Right lobe of liver (tissue), 6 donors: ENCODE data around the gene STX8. TPM values are rescaled to one million over a fixed set of nuclear protein-coding genes. Genes with fewer than 3 reads are reported as not detected.

Experiments used
- ATAC-seq, 4 donors: fragments of 200-7000 bp; cut with Tn5 transposase; one replicate each; pipeline ENCODE4 v1.9.1; 2020; ENCODE audit warnings: mild to moderate bottlenecking in 4 of 4, moderate library complexity in 4 of 4
- DNase-seq, 3 donors: peaks; one replicate each; pipeline ENCODE4 v3.0.0-alpha.2; 2020
- H3K27ac ChIP-seq, 3 donors: fragments of 200-600 bp; one replicate each; pipeline ENCODE4 v1.8.0; 2022
- H3K27me3 ChIP-seq, 2 donors: fragments of 200-600 bp; one replicate each; pipeline ENCODE4 v1.8.0; 2022
- H3K36me3 ChIP-seq, 4 donors: fragments of 200-600 bp; sonication (generic) in 1 of 4; one replicate each; pipeline versions ENCODE4 v1.5.1 to v1.8.0; 2017 to 2022; ENCODE audit warnings: control low read depth in 1 of 4
- H3K4me1 ChIP-seq, 4 donors: fragments of 200-600 bp; sonication (generic) in 1 of 4; one replicate each; pipeline versions ENCODE4 v1.5.1 to v1.8.0; 2017 to 2022; ENCODE audit warnings: control low read depth in 1 of 4
- H3K4me3 ChIP-seq, 3 donors: fragments of 200-600 bp; one replicate each; pipeline ENCODE4 v1.8.0; 2022
- H3K9me3 ChIP-seq, 4 donors: fragments of 200-600 bp; sonication (generic) in 1 of 4; one replicate each; pipeline versions ENCODE4 v1.5.1 to v1.8.0; 2017 to 2022; ENCODE audit warnings: control low read depth in 1 of 4
- POLR2A ChIP-seq: fragments of 450-650 bp; IDR thresholded peaks from one replicate; pipeline ENCODE4 v1.6.1; 2017; ENCODE audit warnings: antibody characterized with exemption, mild to moderate bottlenecking
- WGBS: methylation state at CpG from one replicate; pipeline ENCODE4 v1.1.6; 2018; ENCODE audit warnings: low coverage, low lambda C conversion rate; ENCODE audit not compliant: insufficient coverage; ENCODE audit errors: missing lambda C conversion rate; 5-methylcytosine and 5-hydroxymethylcytosine counted together
- intact Hi-C, 2 donors: fragments of 100-400 bp; cut with DNase I; formaldehyde crosslinking; loops; one replicate each; pipeline versions ENCODE4 v1.11.2 to v1.14.1; 2022
- total RNA-seq, 6 experiments: library from RNA; depleted of rRNA in 2 of 6; stranded (reverse); fragments of >200 nt in 2 of 6; fragmentation: NEBNext Ultra II Directional in 3 of 6; extraction: Animal tissue kit (Norgen Biotek cat#: 25700) in 3 of 6; gene quantifications; one replicate each; pipeline versions ENCODE4 v1.1.0 to v1.2.4, GENCODE V29; 2016 to 2023
- TF ChIP-seq, protein P1 (sequence below), 4 donors: fragments of 200-600 bp in 3 of 4; fragments of 450-650 bp in 1 of 4; IDR thresholded peaks; one replicate each; pipeline versions ENCODE4 v1.5.1 to v1.8.0; 2016 to 2022; ENCODE audit warnings: antibody characterized with exemption in 4 of 4, mild to moderate bottlenecking in 2 of 4
- donor health status: DM: no; HTN: yes; CAD: no.
- donor health status: DM: no; HTN: no; CAD: no.
- donor health status: DM: no; HTN: no; CAD: no.
- donor health status: DM: no; HTN: yes; CAD: no.
- donor health status: DM: no; HTN: yes; CAD: no.

Gene STX8
- total RNA-seq, 6 experiments from 2014 or later, result 20.6 to 35.3 (median 27.7) TPM

DNA sequence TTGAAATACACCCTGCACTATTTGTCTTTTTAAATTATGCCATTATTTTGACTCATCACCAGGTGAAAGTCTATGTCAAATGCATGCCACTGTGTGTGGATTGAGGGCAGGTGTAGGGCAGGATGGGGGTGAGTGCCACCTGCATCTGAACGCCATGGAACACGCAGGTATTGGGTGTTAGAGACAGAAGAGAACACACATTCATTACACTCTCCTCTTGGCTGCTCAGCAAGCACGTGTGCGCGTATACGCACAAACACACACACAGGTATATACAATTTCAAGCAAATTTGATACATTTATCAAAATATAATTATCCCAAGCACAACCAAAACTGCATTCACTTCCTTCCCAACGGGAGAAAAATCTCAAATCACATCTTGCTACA lies 285.4 kb downstream of the STX8 start:
- Histone ChIP-seq H3K4me1 (peaks cover 0 to 5% (median 0%) of the 10 kb centered on the region in 4 donors), H3K4me3 (no peak overlapping the region), H3K27me3 (no peaks in the 10 kb centered on the region), H3K27ac (no peak overlapping the region), H3K9me3 (no peaks in the 10 kb centered on the region), H3K36me3 (no peaks in the 10 kb centered on the region)
- DNase-seq (no peak), ATAC-seq (no peak)
- TF ChIP-seq POLR2A, result no peak
- TF ChIP-seq, protein P1, sequence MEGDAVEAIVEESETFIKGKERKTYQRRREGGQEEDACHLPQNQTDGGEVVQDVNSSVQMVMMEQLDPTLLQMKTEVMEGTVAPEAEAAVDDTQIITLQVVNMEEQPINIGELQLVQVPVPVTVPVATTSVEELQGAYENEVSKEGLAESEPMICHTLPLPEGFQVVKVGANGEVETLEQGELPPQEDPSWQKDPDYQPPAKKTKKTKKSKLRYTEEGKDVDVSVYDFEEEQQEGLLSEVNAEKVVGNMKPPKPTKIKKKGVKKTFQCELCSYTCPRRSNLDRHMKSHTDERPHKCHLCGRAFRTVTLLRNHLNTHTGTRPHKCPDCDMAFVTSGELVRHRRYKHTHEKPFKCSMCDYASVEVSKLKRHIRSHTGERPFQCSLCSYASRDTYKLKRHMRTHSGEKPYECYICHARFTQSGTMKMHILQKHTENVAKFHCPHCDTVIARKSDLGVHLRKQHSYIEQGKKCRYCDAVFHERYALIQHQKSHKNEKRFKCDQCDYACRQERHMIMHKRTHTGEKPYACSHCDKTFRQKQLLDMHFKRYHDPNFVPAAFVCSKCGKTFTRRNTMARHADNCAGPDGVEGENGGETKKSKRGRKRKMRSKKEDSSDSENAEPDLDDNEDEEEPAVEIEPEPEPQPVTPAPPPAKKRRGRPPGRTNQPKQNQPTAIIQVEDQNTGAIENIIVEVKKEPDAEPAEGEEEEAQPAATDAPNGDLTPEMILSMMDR (IDR thresholded peaks at IDR 0.05), result no peak
- 69% methylated on average over 6 of the region's 7 CpGs for WGBS
- intact Hi-C loops, result loop anchor here in 1 of 2 donors (10.0 kb wide), 1 partner anchor 295 kb away; no protein-coding TSS in a partner anchor

DNA sequence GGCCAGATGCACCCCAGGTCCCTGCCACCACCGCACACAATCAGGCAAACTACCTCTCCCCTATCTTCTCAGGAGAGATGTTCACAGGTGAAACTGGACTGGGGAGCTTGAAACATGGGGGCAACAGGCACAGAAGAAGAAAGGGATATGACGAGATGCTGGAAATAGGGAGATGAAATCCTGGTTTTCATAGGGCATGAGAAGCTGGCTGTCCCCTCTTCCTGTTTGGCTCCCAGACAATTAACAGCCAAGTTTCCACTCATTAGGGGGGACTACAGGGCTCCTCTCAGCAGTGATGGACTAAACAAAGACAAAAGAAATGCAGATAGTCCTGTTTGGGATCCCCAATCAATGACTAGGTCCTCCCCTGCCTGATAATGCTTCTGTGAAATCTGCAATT lies 288.3 kb downstream of the STX8 start:
- H3K27ac ChIP-seq, result no peak overlapping the region
- H3K27me3 ChIP-seq, result no peaks in the 10 kb centered on the region
- H3K4me1 ChIP-seq, result peaks cover 0 to 3% (median 0%) of the 10 kb centered on the region in 4 donors
- intact Hi-C loops, result no loop called here
- no peak for ATAC-seq
- no peak for DNase-seq
- TF ChIP-seq, protein P1 (IDR thresholded peaks at IDR 0.05), result no peak
- TF ChIP-seq POLR2A, result no peak
- no peaks in the 10 kb centered on the region for H3K36me3 ChIP-seq
- 80% methylated on average over 1 of the region's 2 CpGs for WGBS
- no peaks in the 10 kb centered on the region for H3K9me3 ChIP-seq
- no peak overlapping the region for H3K4me3 ChIP-seq

DNA sequence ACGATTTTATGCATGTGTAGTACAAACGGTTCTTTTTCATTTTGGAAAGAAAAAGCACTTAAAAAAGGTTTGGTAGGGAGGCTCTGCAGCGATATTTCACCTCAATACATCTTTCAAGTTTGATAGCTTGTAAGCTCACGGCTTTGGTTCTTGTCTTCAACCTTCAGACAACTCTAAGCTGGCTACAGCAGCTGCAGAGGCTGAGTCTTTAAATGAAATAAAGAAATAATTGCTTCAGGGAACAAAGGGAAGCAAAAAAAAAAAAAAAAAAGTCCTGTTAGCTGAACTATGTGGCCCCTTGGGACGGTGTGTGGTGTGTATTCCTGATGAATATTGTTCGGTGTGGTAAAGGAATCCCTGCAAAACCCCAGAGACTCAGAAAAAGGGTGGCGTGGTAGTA lies 289.2 kb downstream of the STX8 start:
- no peak for ATAC-seq
- Histone ChIP-seq H3K4me1 (no peaks in the 10 kb centered on the region), H3K27me3 (no peaks in the 10 kb centered on the region), H3K36me3 (no peaks in the 10 kb centered on the region), H3K4me3 (no peak overlapping the region), H3K27ac (no peak overlapping the region), H3K9me3 (no peaks in the 10 kb centered on the region)
- no peak for TF ChIP-seq POLR2A
- TF ChIP-seq, protein P1 (IDR thresholded peaks at IDR 0.05), result no peak
- intact Hi-C loops, result no loop called here
- no peak for DNase-seq
- 90% methylated on average over 6 of the region's 7 CpGs for WGBS

DNA sequence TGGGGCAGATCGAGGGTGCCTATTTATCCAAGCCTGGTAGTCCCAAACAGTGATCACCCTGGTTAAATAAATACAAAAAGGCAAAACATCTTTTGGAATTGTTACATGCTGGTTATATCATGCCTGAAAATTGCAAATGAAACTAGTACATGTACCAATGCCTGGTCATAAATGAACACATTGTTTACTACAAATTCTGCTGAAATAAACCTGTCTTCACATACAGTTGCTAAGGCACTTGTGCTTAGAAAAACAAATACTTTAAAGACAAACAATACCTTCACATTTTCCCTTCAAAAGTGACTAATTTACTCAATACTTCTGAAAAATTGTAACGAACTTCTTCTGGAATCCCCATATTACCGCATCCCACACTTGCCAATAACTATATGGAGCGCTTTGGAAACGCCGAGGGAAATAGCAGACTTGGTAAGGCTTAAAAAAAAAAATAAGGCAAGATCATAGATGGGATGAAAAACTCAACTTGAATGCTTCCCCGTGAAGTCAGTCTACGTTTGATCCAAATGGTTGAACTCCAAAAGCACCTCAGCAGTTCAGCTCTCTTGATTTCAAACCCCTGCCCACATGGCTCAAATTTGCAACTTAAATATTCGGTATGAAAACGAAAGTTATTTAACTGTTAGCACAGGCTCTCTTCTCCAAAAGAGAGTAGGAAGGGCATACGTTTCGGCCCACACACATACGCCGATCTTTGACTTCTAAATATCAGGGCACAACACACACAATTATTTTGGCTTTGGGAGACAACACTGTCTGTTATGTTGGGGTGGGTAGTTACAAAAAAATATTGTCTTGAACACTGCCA lies 289.8 kb downstream of the STX8 start:
- Histone ChIP-seq H3K27me3 (no peaks in the 10 kb centered on the region), H3K4me1 (no peaks in the 10 kb centered on the region), H3K36me3 (no peaks in the 10 kb centered on the region), H3K9me3 (no peaks in the 10 kb centered on the region), H3K27ac (no peak overlapping the region), H3K4me3 (no peak overlapping the region)
- WGBS, result 82% methylated on average over 13 of the region's 14 CpGs
- DNase-seq, result no peak
- ATAC-seq, result no peak
- TF ChIP-seq, protein P1 (IDR thresholded peaks at IDR 0.05), result no peak
- no peak for TF ChIP-seq POLR2A
- intact Hi-C loops, result no loop called here
